Adipocyte (in vitro differentiated cells): ENCODE measurements around the gene SNRNP200.
"Not testable (repeated sequence)": the region's sequence is repeated elsewhere in the genome, so short reads cannot be mapped to it uniquely, and the experiment has no call there.

Source experiments
- DNase-seq: peaks from one replicate; pipeline ENCODE4 v3.0.0-alpha.2; 2015; ENCODE audit warnings: low read depth
- H3K27me3 ChIP-seq: replicated peaks from 2 replicates; pipeline ENCODE4 v1.7.0; 2013; ENCODE audit warnings: mild to moderate bottlenecking, low read length, moderate library complexity; ENCODE audit not compliant: control insufficient read depth, insufficient read depth
- H3K36me3 ChIP-seq: 2 replicates; pipeline ENCODE4 v1.7.0; 2013; ENCODE audit warnings: low read length, mild to moderate bottlenecking, moderate library complexity; ENCODE audit not compliant: control insufficient read depth, insufficient read depth, severe bottlenecking
- H3K4me1 ChIP-seq: 2 replicates; pipeline ENCODE4 v1.7.0; 2013; ENCODE audit warnings: mild to moderate bottlenecking, low read length, moderate library complexity; ENCODE audit not compliant: control insufficient read depth, insufficient read depth
- H3K4me3 ChIP-seq: 2 replicates; pipeline ENCODE4 v1.7.0; 2013; ENCODE audit warnings: mild to moderate bottlenecking, low read length, moderate library complexity
- H3K9ac ChIP-seq: 2 replicates; pipeline ENCODE4 v1.7.0; 2013; ENCODE audit warnings: mild to moderate bottlenecking, low read length, moderate library complexity
- H3K9me3 ChIP-seq: 2 replicates; pipeline ENCODE4 v1.7.0; 2013; ENCODE audit warnings: mild to moderate bottlenecking, low read length, moderate library complexity; ENCODE audit not compliant: control insufficient read depth

Gene SNRNP200

GRCh38 chr2:96260387-96261260 is 44.7 kb downstream of the SNRNP200 start:
- H3K9me3 ChIP-seq, result no peaks in the 10 kb centered on the region
- peaks cover 15% of the 10 kb centered on the region for H3K36me3 ChIP-seq
- peak; percentile 90 for DNase-seq
- peak overlapping the region; percentile 69 for H3K9ac ChIP-seq
- peak overlapping the region; percentile 32 for H3K4me3 ChIP-seq
- H3K4me1 ChIP-seq, result peaks cover 53% of the 10 kb centered on the region
- no peaks in the 10 kb centered on the region for H3K27me3 ChIP-seq

- Histone ChIP-seq H3K9ac (peak overlapping the region; percentile 47), H3K27me3 (no peaks in the 10 kb centered on the region), H3K36me3 (peaks cover 26% of the 10 kb centered on the region), H3K9me3 (no peaks in the 10 kb centered on the region), H3K4me3 (no peak overlapping the region), H3K4me1 (peaks cover 50% of the 10 kb centered on the region)
- DNase-seq, result no peak
Measured at GRCh38 chr2:96259497-96259921, 45.8 kb downstream of the SNRNP200 start.

DNA sequence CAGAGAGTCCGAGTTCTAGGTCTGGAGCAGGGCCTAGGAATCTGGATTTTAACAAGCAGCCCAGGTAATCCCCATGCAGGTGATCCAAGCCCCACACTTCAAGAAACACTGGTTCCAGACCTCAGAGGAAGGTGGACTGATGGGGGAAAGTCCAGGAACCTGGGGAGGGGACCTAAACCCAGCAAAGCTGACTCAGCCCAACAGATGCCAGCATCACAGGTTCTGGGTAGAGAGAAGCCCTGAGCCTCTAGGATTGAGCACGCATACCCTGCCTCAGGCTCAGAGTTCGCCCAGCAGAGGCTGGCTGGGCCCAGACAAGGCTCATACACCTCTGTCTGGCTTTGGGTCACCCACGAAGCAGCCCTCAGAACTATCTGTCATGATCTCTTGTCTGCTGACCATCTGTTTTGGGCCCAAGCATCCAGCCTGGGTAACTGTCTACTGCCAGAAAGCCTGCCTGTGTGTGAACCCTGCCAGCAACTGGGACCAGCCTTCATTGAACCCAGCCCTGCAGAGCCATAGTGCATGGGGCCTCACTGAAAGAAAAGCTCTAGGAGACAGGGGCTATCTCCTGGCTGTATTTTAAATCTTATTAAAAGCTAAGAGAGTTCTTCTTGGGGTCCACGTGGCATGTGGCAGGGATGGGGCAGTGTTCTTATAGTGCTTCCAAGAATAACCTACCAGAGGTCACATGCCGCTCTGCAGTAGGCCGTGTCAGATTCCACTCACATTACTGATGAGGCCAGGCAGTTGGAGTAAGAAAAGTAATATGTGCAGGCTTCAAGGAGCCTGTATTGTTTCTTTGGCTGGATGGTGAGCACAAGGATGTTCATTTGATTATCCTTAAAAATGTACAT is 47.0 kb downstream of the SNRNP200 start:
- Histone ChIP-seq H3K9me3 (no peaks in the 10 kb centered on the region), H3K36me3 (peaks cover 37% of the 10 kb centered on the region), H3K4me3 (no peak overlapping the region), H3K4me1 (peaks cover 39% of the 10 kb centered on the region), H3K9ac (peak overlapping the region; percentile 45), H3K27me3 (no peaks in the 10 kb centered on the region)
- DNase-seq, result peak; percentile 34

GRCh38 chr2:96257744-96258143 is 47.6 kb downstream of the SNRNP200 start:
- not testable (repeated sequence) for H3K27me3 ChIP-seq, H3K4me3 ChIP-seq, H3K9me3 ChIP-seq, DNase-seq
- peaks cover 43% of the 10 kb centered on the region for H3K36me3 ChIP-seq
- H3K4me1 ChIP-seq, result peaks cover 39% of the 10 kb centered on the region
- peak overlapping the region; percentile 45 for H3K9ac ChIP-seq

- peaks cover 50% of the 10 kb centered on the region for H3K36me3 ChIP-seq
- no peak overlapping the region for H3K9ac ChIP-seq
- no peak overlapping the region for H3K4me3 ChIP-seq
- H3K4me1 ChIP-seq, result peaks cover 48% of the 10 kb centered on the region
- no peaks in the 10 kb centered on the region for H3K9me3 ChIP-seq
- H3K27me3 ChIP-seq, result no peaks in the 10 kb centered on the region
- DNase-seq, result no peak
Measured at GRCh38 chr2:96256611-96257113, 48.7 kb downstream of the SNRNP200 start.

DNA sequence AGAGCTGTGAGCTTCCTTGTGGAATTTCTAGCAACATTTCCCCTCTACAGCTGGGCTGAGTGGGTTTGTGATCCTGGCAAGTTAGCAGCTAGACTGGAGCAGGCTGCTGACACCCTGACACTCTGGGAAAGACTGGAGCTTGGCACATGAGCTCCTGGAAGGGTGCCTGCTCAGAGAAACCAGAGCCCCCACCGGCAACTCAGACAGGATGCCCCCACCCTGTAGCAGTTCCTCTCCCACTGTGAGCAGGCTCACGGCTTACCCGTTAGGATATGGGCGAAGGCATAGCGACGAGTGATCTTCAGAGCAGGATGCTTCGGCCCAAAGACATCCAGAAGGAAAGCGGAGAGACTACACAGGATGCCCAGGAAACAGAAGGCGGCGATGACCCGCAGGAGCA is 50.8 kb downstream of the SNRNP200 start:
- H3K4me3 ChIP-seq, result no peak overlapping the region
- no peak for DNase-seq
- H3K9ac ChIP-seq, result no peak overlapping the region
- no peaks in the 10 kb centered on the region for H3K27me3 ChIP-seq
- peaks cover 45% of the 10 kb centered on the region for H3K36me3 ChIP-seq
- H3K9me3 ChIP-seq, result no peaks in the 10 kb centered on the region
- H3K4me1 ChIP-seq, result peaks cover 49% of the 10 kb centered on the region

DNA sequence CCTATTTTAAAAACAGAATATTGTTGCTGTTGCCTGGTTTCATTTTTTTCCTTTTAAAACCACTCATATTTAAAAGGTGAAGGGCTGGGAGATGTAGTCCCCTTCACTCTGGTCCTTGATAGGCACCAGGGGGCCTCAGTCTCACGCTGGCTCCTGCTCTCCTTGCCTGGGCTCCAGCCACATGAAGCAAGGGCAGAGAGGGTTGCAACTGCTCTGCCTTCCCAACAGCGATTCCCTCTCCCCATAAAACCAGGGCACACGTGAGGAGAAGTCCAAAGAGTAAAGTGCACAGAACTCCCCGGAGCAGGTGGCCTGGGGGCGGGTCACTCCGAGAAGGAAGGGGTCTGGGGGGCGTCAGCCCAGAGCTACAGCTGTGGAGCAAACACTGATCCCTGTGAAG is 52.3 kb downstream of the SNRNP200 start:
- Histone ChIP-seq H3K4me3 (no peak overlapping the region), H3K9ac (no peak overlapping the region), H3K27me3 (no peaks in the 10 kb centered on the region), H3K4me1 (peaks cover 37% of the 10 kb centered on the region), H3K9me3 (no peaks in the 10 kb centered on the region), H3K36me3 (peaks cover 45% of the 10 kb centered on the region)
- no peak for DNase-seq

DNA sequence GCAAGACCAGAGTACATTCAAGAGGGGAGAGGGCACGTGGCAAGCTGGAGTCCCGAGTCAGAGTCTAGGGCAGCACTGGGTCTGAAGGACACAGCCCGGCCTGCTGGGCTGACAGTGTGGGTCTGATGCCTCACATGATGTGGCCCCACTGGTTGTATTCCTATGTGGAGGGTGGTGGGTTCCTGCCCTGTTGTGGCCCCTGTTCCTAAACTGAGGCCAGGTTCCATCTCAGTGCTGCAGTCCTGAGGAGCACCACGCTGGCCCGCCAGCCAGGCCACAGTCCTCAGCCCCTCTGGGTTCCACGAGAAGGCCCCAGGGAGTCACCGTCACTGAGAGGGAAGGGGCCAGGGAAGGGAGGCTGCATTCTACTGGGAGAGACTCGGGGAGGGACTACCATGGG is 52.8 kb downstream of the SNRNP200 start:
- Histone ChIP-seq H3K27me3 (no peaks in the 10 kb centered on the region), H3K9ac (no peak overlapping the region), H3K4me1 (peaks cover 33% of the 10 kb centered on the region), H3K4me3 (no peak overlapping the region), H3K36me3 (peaks cover 45% of the 10 kb centered on the region), H3K9me3 (no peaks in the 10 kb centered on the region)
- DNase-seq, result no peak

GRCh38 chr2:96251721-96252292 is 53.5 kb downstream of the SNRNP200 start:
- DNase-seq, result peak; percentile 84
- no peaks in the 10 kb centered on the region for H3K27me3 ChIP-seq
- H3K36me3 ChIP-seq, result peaks cover 44% of the 10 kb centered on the region
- peaks cover 30% of the 10 kb centered on the region for H3K4me1 ChIP-seq
- no peak overlapping the region for H3K4me3 ChIP-seq
- H3K9ac ChIP-seq, result peak overlapping the region; percentile 1
- no peaks in the 10 kb centered on the region for H3K9me3 ChIP-seq

GRCh38 chr2:96250188-96250587 is 55.2 kb downstream of the SNRNP200 start:
- peaks cover 35% of the 10 kb centered on the region for H3K4me1 ChIP-seq
- no peak for DNase-seq
- no peak overlapping the region for H3K4me3 ChIP-seq
- peaks cover 33% of the 10 kb centered on the region for H3K36me3 ChIP-seq
- no peak overlapping the region for H3K9ac ChIP-seq
- no peaks in the 10 kb centered on the region for H3K27me3 ChIP-seq
- H3K9me3 ChIP-seq, result no peaks in the 10 kb centered on the region

DNA sequence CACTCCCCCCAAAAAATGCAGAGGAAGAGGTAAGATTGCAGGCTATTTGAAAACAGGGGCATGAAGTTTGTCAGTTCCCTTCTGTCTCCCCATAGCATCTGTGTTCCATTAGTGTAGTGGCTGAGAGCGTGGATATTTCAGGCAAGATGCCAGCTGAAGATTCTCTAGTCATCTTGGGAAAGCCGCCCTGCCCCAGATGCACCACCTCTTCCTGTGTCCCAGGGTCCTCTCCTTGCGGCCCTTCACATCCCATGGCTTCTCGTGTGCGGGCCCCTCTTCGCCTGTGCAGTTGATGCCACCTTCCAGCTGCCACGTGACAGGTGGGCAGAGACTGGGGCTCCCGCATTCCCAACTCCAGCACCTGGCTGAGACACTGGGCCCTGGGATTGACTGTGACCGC is 55.7 kb downstream of the SNRNP200 start:
- H3K9me3 ChIP-seq, result no peaks in the 10 kb centered on the region
- peaks cover 27% of the 10 kb centered on the region for H3K36me3 ChIP-seq
- H3K27me3 ChIP-seq, result no peaks in the 10 kb centered on the region
- peaks cover 37% of the 10 kb centered on the region for H3K4me1 ChIP-seq
- DNase-seq, result peak; percentile 87
- no peak overlapping the region for H3K9ac ChIP-seq
- no peak overlapping the region for H3K4me3 ChIP-seq
